NCI-H2107 (cell line): ENCODE data around the gene ICAM5.

Experiments used
- DNase-seq: peaks from one replicate; lab custom pipeline; 2025; lab: John Stamatoyannopoulos, UW

The ICAM5 gene

DNA sequence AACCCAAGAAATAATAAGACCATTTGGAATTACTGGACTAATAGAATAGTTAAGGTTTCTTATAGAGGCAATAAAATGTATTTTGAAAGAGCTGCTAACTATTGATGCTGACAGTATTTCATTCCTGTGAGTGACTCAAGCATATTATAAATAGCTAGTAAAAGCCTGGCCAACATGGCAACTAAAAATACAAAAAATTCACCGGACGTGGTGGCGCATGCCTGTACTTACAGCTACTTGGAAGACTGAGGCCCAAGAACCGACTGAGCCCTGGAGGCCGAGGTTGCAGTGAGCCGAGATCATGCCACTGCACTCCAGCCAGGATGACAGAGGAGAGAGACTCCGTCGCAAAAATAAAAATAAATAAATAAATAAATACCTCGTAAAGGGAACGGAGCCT lies 55.0 kb downstream of the ICAM5 start:
- no peak for DNase-seq
